Astrocyte of the cerebellum (primary cell): Measurements from ENCODE around the gene COL27A1.

Source experiments
- DNase-seq: peaks from one replicate; pipeline ENCODE4 v3.0.0-alpha.2; 2011; ENCODE audit warnings: low read depth
- H3K4me3 ChIP-seq: 2 replicates; pipeline ENCODE4 v1.5.1; 2011; ENCODE audit warnings: mild to moderate bottlenecking, low read depth, low read length, moderate library complexity
- in situ Hi-C: cut with HindIII; loops from 2 replicates; pipeline ENCODE4 v1.10.0; 2017; ENCODE audit warnings: low sequenced_read_pairs
- TF ChIP-seq, protein P1 (sequence below): IDR thresholded peaks from 2 replicates; pipeline ENCODE4 v1.5.1; 2012; ENCODE audit warnings: low read length, low read depth, moderate library complexity, mild to moderate bottlenecking; ENCODE audit errors: missing control alignments

The COL27A1 gene

GRCh38 chr9:114184866-114185265, 29.5 kb downstream of the COL27A1 start:
- TF ChIP-seq, protein P1, sequence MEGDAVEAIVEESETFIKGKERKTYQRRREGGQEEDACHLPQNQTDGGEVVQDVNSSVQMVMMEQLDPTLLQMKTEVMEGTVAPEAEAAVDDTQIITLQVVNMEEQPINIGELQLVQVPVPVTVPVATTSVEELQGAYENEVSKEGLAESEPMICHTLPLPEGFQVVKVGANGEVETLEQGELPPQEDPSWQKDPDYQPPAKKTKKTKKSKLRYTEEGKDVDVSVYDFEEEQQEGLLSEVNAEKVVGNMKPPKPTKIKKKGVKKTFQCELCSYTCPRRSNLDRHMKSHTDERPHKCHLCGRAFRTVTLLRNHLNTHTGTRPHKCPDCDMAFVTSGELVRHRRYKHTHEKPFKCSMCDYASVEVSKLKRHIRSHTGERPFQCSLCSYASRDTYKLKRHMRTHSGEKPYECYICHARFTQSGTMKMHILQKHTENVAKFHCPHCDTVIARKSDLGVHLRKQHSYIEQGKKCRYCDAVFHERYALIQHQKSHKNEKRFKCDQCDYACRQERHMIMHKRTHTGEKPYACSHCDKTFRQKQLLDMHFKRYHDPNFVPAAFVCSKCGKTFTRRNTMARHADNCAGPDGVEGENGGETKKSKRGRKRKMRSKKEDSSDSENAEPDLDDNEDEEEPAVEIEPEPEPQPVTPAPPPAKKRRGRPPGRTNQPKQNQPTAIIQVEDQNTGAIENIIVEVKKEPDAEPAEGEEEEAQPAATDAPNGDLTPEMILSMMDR: no peak
- no peak for DNase-seq
- in situ Hi-C loops: no loop called here
- H3K4me3 ChIP-seq: no peak overlapping the region

DNA sequence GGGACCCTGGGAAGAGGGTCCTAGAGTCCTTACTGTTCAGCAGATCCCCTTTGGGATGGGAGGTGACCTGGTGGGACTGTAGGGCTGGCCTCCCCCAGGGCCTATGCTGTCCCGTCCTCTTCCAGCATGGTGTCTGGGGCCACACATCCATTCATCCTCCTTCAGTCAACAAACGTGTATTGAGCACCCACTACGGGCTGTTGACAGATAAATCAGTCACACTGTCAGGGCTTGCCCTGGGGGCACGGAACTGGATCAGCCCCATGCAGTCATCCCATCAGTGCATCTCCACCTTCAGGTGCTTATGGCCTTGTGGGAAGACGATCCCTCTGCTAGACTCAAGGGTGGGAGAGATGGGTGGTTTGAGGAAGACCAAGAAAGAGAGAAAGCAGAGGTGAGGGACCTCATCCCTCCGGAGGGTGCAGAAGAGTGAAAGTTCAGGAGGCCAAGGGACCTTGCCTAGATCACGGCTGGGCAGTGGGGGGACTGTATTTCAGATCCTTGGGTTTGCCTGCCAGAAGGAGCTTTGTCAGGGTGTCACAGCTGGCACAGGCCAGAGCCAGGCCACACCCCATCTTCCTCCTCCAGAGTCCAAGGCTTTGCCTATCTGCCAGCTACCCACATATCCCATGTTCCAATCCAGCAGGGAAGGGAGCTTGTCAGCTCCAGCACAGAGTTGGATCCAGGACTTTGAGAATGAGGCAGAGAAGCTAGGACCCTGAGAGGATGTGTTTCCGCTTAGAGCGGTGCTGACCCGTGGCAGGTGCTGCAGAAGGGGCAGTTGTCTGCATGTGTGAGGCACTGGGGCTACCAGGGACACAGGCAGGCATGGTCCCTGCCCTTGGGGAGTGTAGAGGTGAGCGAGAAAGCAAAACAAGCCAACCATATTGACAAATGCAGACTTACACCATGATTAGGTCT, 30.5 kb downstream of the COL27A1 start:
- DNase-seq: no peak

DNA sequence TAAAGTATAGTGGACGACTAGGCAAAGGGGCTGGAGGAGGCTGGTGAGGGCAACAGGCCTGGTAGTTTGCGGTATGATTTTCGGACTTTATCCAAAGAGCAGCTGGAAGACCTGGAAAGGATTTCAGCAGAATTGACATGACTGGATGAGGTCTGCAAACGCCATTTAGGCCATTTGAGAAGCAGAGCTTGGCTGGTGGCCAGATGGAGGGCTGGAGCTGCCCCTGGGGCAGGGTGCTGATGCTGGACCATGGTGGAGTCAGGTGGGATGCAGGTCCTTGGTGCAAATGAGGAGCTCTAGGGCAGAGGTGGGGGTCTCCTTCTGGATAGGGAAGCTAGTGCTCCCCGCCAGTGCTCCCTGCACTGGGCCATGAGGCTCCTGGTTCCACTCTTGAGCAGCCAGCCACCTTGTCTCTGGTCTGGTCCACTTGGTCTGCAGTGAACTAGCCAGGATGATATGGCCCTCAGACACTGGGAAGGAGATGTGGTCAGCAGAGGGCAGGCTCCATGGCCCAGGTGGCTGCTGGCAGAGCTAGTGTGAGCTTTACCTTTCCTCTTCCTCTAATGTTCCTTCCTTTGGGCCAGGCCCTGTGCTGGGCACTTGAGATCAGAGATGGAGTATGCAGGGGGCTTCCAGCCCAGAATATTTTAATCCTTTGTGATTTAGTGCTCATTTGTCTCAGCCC, 31.4 kb downstream of the COL27A1 start:
- DNase-seq: no peak
- in situ Hi-C loops: no loop called here
- H3K4me3 ChIP-seq: no peak overlapping the region
- TF ChIP-seq, protein P1: no peak

More for the DNA sequence above, 30.5 kb downstream of the COL27A1 start:
- no peak overlapping the region for H3K4me3 ChIP-seq
- TF ChIP-seq, protein P1: no peak
- in situ Hi-C loops: no loop called here

- H3K4me3 ChIP-seq: no peak overlapping the region
- TF ChIP-seq, protein P1: no peak
- in situ Hi-C loops: no loop called here
- DNase-seq: no peak
Measured at GRCh38 chr9:114187827-114188226, 32.5 kb downstream of the COL27A1 start.

- in situ Hi-C loops: loop anchor here (5.0 kb wide), 2 partner anchors 72 to 93 kb away; partner anchors contain the start of gene KIF12
- DNase-seq: no peak
Measured at GRCh38 chr9:114189823-114190562, 34.7 kb downstream of the COL27A1 start.

More at GRCh38 chr9:114189823-114190562, 34.7 kb downstream of the COL27A1 start:
- no peak overlapping the region for H3K4me3 ChIP-seq
- TF ChIP-seq, protein P1: no peak
